NCI-H1436 (cell line): ENCODE measurements around the gene TMEM165.

Experiments used
- DNase-seq: peaks from one replicate; lab custom pipeline; 2025; lab: John Stamatoyannopoulos, UW

TMEM165 gene

DNA sequence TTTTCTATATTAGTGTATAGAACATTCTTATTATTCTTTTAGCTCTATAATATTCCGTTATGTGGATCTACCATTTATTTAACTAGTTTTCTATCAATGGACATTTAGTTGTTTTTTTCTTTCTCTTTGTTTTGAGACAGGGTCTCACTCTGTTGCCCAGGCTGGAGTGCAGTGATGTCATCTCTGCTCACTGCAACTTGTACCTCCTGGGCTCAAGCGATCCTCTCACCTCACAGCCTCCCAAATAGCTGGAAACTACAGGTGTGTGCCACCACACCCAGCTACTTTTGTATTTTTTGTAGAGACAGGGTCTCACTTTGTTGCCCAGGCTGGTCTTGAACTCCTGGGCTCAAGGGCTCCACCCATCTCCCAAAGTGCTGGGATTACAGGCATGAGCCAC is 10.8 kb downstream of the TMEM165 start:
- no peak for DNase-seq

DNA sequence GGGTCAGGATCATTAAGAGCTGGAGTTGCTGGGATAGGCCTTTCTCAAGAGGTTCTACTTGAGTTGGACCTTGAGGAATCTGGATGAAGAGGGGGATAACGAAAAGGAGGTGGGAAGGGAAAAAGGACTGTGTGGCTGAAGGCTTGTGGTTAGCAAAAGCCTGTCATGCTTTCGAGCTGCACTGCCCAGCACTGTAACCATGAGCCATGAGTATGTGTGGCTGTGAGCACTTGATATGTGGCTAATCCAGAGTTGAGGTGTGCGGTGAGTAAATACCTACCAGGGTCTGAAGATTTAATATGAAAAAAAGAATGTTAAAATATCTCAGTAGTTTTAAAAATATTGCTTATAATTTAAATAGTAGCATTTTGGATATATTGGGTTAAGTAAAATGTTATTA is 11.4 kb downstream of the TMEM165 start:
- no peak for DNase-seq

DNA sequence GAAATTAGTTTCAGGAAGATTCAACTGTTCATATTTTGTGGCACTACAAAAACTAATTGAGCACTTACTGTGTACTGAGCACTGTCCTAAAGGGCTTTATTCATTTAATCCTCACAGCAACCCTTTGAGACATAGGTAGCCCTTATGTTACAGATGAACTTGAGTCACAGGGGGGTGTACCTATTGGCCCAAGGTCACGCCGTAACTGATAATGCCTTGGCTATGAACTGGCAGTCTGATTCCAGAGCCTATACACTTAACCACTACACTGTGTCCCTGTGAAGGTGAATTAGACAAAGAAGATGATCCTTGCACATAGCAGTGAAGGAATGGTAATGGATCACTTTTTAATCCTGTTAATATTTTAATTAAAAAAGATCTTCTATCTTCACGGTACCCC is 12.0 kb downstream of the TMEM165 start:
- DNase-seq: no peak

DNA sequence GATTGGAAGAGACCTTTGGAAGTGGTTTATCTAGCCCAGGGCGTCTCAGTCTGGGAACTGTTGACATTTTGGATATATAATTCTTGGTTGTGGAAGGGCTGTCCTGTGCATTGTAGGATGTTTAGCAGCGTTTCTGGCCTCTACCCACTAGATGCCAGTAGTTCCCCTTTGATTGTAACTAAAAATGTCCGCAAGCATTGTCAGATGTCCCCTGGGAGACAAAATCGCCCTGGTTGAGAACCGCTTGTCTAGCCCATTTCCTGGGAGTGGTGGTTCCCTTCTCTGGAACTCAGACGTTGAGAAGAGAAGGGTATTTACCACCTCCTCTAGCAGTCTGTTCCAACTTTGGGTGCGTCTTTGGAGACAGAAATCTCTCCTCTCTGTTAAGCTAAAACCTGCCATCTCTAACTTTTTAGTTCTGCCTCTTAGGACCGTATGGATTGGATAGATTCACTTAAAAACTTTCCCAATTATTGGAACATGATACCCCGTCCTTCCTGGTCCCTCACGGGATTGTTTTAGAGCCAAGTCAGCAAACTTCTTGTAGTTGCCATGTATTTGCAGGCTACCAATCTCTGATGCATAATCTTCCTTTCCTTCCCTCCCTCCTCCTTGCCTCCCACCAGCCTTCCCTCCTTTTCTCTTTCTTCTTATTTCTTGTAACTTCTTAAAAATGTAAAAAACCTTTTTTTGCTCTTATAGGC is 13.9 kb downstream of the TMEM165 start:
- peak; percentile 55 for DNase-seq

DNA sequence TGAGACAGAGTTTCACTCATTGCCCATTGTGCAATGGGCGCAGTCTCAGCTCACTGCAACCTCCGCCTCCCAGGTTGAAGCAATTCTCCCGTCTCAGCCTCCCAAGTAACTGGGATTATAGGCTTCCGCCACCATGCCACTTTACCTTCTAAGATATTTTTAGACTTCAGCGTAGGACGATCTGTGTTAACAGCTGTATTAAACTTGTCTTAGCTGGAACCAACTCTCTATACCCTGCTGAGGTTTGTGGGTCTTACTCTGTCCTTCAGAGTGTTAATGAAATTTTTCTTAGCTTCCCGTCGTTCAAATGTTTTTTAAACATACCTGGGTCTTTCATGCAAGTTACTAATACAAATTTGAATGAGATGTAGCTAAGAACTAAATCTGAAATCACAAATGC is 14.7 kb downstream of the TMEM165 start:
- no peak for DNase-seq

DNA sequence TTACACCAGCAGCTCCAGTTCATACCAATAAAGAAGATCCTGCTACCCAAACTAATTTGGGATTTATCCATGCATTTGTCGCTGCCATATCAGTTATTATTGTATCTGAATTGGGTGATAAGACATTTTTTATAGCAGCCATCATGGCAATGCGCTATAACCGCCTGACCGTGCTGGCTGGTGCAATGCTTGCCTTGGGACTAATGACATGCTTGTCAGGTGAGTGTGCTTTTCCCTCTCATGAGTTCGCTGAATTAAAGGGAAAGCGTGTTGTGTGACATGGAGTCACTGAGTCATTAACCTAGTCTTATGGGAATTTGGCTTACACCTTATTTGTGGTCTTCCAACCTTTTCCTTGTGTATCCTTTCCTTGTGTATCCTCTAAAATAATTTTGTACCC is 15.9 kb downstream of the TMEM165 start:
- DNase-seq: no peak

DNA sequence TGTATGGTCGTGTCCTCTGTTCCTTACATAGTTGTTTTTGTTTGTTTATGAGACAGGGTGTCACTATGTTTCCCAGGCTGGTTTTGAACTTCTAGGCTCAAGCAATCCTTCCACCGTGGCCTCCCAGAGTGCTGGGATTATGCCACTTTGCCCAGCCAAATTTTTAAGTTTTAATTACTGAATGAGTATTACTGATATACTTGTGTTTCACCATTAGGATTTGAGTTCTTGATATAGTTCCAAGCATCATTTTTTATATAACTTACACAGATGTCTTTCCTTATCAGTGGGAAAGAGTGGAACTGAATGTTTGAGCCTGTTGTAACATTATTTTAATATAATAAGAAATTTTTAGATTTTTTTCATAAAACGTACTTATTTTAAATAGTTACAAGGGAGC is 20.4 kb downstream of the TMEM165 start:
- DNase-seq: no peak

DNA sequence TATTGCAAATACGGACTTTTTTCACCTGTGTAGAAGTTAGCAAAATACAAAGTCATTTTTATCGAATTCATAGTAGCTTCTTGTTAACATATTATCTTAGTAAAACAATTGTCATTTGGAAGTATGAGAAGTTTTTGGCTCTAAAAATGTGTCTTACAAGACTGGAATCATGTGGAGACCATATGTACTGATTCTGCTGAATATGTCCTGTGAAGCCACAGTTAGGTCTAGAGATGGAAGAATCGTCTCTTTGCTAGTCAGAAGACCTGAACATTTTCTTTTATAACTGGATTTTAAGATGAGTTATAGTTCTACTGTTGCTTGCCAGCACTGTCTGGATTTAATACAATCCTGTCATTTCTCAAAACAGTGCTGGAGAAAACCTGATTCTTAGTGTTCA is 29.0 kb downstream of the TMEM165 start:
- DNase-seq: no peak

DNA sequence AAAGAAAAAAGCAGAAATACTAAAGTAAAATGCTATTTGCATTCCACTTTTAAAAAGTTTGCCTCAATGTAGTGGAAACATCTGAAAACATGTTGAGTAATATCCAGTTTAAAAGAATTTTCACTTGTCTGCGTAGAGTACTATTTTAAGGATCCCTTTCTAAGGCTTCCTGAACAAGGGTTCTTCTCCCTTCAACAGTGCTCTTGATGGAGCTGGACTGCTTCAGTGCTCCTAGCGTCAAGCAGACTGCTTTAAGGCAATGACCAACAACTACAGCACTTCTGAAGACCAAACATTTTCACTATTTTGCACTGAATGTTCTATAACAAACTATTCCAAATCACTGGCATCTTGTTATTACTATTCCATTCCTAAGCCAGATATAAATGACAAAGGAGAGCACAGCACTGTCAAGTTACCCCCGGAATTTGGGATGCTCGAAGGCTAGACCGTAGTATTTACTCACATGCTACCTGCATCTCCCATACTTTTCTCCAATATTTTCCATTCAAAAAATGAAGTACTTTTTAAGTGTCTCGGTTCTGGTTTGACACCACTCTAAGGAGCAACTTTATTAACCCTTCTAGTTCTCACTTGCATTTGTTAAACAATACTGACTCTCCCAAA is 36.1 kb downstream of the TMEM165 start:
- DNase-seq: no peak

DNA sequence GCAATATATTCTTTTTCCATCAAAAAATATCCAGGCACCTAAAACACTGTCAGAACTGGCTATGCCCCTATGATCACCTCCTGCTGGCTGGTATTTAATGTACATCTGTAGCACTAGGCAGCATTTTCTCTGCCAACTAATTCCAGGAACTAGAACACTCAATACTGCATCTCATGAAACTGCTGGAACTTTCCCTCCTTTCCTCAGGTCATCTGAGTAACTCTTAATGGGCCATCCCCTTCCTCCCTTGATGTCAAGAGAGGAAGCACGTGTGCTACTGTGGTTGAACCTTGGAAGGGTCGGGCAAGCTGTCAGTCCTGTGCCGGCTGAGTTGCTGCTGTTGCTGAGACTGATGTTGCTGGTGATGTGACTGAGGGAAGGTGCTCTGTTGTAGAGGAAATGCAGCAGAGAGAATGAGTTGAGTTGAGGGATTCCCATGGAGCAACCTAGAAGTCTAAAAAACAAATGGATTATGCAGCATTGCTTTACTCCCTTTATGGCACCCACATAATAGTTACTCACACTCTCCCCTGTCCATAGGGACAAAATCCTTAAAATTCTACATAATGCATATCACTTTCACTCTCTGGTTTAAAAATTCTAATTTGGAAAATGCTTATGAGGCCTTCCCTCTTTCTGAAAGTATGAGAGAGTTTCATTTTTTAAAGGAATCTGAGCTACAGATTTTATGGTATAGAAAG is 39.5 kb downstream of the TMEM165 start:
- no peak for DNase-seq

DNA sequence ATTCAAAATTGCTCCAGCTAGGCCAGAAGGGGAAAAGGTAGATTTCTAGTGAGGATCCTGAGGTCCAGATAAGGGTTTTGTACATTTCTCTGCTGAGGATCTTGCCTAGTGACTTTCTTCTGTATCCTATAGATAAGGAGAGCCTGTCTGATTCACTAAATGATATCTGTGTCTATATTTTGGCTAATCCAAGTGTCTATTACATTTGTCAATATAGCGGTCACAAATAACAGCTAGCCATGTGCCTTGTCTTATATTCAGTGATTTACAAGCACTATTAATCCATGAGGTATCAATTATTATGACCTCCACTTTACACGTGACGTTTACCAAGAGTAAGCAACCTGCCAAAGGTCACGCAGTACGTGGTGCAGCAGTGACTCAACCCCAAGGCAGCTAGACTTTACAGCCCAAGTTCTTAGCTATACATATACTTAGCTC is 41.6 kb downstream of the TMEM165 start:
- DNase-seq: no peak

DNA sequence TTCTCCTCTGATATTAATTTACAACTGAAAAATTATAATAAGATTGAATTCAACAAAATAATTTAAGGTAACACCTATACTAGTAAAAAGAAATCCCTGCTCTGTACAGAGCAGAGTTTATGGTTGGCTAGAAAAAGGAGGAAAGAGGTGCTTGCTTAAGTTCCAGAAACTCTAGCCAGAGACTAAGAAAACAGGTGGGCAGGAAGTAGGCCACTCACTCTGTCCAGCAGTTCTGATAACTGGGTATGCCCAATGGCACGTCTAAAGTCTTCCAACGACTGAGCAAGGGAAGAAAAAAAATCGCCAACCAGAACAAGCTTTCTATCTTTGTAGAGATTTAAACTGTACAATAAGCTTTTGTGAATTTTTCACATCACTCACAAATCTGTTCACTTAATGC is 42.1 kb downstream of the TMEM165 start:
- no peak for DNase-seq

DNA sequence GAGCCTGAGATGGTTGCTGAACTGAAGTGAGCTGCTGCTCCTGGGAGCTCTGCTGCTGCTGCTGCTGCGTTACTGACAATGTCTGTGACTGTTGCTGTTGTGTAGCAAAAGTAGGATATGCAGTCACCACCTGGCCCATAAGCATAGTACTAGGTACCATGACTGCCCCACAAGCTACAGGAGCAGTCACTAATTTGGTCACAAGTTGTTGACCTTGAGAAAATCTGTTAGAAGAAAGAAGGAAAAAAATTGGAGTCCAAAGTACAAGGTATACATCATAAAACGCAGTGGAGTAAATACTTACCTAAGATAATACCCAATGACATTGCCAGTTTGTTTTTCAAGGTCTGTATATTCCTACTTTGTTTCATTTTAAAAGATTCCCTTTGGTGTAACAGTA is 42.6 kb downstream of the TMEM165 start:
- no peak for DNase-seq

DNA sequence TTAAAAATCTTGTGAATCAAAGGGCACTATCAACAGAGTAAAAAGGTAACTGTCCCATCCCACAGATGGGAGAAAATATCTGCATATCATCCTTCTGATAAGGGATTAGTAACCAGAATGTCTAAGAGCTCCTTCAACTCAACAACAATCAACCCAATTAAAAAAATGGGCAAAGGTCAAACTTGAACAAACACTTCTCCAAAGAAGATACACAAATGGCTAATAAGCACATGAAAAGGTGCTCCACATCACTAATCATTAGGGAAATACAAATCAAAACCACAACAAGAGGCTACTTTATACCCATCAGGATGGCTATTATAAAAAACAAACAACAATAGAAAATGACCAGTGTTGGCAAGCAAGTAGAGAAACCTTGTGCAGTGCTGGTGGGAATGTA is 43.3 kb downstream of the TMEM165 start:
- DNase-seq: no peak

DNA sequence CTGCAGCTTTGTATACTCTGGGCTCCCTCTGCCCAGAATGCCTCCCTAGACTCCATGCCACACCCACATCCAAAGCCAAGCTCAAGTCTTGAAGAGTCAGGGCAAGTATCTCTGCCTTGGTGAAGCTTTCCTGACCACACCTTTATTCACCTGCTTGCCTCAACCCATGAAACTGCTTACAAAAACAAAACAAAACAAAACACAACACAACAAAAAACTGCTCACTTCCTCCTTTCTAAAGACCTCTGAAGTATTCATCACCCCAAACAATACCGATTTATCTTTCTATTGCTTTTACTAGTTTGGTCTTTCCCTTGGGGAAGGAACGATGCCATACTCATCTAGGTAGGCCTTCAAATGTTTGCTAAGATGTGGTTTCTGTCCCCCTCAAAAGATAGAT is 45.0 kb downstream of the TMEM165 start:
- no peak for DNase-seq

DNA sequence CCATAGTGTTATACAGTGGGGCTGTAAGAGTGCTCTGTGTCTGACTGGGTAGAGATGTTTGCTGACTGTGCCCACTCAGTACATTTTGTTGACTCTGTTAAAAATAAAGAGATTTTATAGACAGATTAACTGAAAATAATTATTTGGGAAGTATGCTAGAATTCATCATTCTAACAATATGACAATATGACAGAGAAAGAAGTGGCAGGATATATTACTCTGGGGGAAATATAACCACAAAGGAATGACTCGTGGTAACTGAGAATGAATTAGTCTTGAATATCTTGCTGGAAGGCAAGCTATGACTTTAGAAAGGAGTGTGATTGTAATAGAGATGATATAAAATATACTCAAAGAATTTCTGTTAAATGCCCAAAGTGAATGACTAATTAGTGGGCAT is 46.8 kb downstream of the TMEM165 start:
- DNase-seq: no peak

DNA sequence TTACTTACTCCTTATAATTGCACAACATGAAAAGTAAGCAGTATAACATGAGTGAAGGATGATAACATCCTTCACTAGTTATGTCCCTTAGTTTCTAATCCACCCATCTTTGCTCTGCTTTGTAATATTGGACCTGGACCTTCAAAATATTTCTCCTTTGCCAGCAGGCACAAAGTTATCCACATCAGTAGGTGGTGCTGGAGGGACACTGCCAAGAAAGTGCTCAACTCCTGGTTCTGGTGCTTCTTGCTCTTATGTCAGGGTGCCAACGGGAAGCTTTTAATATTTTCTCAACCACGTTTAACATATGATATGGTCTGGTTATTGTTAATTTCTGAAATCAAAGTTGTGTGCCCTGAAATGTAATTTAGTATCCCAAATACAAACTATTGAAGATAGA is 49.1 kb downstream of the TMEM165 start:
- DNase-seq: no peak

DNA sequence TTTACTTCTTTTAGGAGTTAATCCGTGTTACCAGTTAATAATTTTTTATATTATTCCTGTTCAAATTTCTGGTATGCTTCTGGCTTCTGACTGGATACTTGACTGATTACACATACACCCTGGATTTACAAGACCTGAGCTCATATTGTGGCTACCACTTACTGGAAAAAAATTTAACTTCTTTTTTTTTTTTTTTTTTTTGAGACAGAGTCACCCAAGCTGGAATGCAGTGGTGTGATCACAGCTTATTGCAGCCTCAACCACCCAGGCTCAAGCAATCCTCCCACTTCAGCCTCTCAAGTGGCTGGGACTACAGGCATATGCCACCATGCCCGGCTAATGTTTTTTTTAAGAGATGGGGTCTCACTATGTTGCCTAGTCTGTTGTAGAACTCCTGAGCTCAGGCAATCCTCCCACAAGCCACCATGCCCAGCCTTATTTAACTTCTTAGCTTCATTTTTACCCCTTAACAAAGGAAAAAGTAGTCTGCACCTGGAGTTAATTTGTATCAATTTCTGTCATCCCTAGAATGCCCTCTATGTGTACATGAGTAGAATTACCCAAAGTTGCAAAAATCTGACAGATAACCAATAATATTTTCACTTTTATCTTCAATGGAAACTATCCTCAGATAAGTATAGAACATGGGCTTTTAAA is 50.3 kb downstream of the TMEM165 start:
- no peak for DNase-seq

DNA sequence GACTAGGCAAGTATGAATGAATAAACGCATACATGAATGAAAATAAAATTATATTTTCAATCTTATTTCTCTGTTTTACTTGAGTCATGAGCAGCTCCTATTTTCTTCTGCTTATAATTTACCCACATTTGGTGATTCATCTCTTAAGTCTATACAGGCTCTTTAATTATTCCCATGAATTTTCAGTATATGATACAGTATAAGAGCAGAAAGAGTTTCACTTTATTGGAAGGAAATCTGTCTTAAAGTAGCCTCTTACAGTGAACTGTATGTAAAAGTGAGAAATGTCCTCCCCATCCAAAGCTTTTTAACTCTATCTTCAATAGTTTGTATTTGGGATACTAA is 50.8 kb downstream of the TMEM165 start:
- no peak for DNase-seq

DNA sequence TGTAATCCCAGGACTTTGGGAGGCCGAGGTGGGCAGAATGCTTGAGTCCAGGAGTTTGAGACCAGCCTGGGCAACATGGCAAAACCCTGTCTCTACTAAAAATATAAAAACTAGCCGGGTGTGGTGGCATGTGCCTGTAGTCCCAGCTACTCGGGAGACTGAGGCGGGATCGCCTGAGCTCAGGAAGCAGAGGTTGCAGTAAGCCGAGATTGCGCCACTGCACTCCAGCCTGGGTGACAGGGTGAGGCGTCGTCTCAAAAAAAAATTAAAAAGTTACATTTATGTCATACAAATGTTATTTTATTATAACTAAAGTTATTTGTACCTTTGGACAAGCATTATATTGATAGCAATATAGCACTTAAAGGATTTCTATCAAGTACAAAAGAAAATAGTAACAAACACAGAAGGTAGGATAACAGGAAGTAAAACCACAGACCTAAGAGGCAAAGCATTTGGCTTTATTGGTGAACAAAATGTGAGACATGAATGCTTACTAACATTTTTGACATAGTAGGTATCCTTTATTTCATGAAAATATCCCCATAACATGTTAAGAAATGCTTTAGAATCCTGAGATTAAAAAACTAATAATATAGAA is 51.5 kb downstream of the TMEM165 start:
- no peak for DNase-seq

DNA sequence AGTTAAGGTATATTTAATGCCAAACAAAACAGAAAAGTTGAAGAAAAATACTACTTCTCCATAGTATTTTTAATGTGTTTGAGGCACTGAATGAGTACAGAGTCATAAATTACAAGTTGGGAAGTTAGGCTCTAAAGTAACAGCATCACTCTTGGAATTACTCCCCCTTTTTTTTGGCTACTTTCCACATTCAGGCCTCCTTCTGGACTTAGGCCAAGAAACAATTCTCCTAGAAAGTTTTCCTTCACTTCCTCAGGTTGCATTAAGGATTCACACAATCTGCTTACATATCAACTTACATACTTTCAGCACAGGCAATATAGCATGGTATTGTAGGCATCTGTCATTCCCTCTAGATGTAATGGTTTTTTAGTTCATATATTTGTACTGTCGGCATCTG is 52.1 kb downstream of the TMEM165 start:
- no peak for DNase-seq

DNA sequence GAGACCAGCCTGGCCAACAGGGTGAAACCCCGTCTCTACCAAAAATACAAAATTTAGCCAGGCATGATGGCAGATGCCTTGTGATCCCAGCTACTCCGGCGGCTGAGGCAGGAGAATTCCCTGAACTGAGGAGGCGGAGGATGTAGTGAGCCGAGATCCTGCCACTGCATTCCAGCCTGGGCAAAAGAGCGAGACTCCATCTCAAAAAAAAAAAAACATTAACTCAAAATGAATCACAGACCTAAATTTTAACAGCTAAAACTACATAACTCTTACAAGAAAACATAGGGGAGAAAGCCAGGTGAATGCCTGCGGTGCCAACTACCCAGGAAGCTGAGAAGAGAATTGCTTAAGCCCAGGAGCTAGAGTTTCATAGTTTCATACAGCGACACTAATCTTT is 54.8 kb downstream of the TMEM165 start:
- DNase-seq: no peak

DNA sequence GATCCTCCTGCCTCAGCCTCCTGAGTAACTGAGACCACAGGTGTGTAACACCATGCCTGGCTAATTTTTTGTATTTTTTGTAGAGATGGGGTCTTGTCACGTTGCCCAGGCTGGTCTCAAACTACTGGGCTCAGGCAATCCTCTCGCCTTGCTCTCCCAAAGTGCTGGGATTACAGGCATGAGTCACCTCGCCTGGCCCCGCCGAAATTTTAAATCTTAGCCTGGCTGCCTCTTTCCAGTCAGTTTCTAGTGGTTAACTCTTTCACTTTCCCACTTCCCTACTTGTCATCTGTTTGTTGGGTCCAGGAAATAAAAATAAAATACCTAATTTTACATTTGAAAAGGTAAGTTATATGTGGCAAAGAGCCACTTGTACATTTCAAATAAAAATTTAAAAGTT is 62.4 kb downstream of the TMEM165 start:
- no peak for DNase-seq
